ENCODE measurements around the gene CALHM6. TPM values are rescaled to one million over a fixed set of nuclear protein-coding genes. Genes with fewer than 3 reads are reported as not detected.

Gene CALHM6
- total RNA-seq = 10 to 100 TPM; 10.9 to 11.3 TPM

DNA sequence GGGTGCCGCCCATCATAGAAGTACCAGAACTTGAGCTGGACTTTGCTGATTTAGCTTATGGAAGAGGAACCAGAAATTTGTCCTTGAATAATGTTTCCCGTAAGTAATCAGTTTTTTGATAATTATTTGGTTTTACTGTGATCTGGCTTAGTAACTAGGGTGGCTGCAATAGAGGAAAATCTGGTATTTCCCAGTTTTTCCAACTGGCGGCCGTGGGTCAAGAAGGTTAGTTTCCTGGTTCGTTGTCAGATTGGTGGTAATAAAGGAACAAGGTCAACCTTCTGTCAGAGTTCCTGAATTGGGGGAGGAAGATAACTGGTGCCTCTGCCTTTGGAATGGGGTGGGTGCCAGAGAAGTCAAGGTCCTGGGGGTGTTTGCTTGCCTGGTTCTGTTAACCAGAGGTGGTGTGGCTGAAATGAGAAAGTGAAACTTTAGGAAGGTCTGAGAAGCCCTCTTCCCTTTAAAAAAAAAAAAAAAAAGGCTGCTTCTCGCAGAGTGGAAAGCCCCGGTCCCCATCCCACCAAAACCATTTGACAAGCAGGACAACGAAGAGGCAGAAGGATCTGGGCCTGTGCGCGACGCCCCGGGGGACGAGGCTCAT lies at the start of gene CALHM6:
CALHM6 (plus strand) TSS at position 45 of the 601 bp plus-strand sequence; CDS start at position 600, 555 bp downstream.
- ChIA-PET POLR2A (no interaction called here), CTCF (interaction anchor here (1.5 kb wide), 1 partner anchor 17 kb away, joined by 4 read pairs; no protein-coding TSS in a partner anchor)
- H3K4me1 Mint-ChIP-seq (ENCODE audit: low read depth) = peaks cover 22% of the 10 kb centered on the region
- peaks cover 25% of the 10 kb centered on the region for H3K27me3 Mint-ChIP-seq
- intact Hi-C loops (cut with micrococcal nuclease) = loop anchor here (5.0 kb wide), 1 partner anchor 184 kb away; the partner anchor contains the start of gene TSPYL1
- H3K9me3 Mint-ChIP-seq = no peaks in the 10 kb centered on the region
- H3K27ac Mint-ChIP-seq = peak within 1 kb of the TSS; percentile 62
- peak within 1 kb of the TSS; percentile 69 for H3K4me3 Mint-ChIP-seq
- H3K36me3 Mint-ChIP-seq (ENCODE audit: low read depth) = no peaks in the 10 kb centered on the region
- TF ChIP-seq, protein P1, sequence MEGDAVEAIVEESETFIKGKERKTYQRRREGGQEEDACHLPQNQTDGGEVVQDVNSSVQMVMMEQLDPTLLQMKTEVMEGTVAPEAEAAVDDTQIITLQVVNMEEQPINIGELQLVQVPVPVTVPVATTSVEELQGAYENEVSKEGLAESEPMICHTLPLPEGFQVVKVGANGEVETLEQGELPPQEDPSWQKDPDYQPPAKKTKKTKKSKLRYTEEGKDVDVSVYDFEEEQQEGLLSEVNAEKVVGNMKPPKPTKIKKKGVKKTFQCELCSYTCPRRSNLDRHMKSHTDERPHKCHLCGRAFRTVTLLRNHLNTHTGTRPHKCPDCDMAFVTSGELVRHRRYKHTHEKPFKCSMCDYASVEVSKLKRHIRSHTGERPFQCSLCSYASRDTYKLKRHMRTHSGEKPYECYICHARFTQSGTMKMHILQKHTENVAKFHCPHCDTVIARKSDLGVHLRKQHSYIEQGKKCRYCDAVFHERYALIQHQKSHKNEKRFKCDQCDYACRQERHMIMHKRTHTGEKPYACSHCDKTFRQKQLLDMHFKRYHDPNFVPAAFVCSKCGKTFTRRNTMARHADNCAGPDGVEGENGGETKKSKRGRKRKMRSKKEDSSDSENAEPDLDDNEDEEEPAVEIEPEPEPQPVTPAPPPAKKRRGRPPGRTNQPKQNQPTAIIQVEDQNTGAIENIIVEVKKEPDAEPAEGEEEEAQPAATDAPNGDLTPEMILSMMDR (IDR thresholded peaks at IDR 0.05) = no peak
- no peak for DNase-seq
- ATAC-seq = peak; percentile 10

DNA sequence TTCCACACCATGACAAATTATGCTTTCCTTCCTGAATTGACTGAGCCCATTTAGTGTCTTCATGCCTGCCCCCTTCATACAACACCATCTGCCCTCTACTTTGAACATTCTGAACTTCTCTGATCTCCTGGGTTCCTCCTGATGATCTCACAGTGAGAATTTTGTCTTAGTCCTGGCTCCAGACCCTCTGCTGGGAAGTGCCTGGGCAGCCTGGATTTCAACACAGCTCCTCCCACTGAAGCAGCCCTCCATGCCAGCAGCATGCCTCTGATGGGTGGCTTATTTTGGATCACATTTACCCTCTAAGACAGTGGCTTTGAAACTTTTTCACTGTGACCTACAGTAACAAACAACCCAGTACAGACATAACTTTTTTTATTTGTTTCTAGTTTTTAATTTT lies 48.9 kb upstream of the CALHM6 start:
- H3K4me3 Mint-ChIP-seq = no peak overlapping the region
- ChIA-PET CTCF (no interaction called here), POLR2A (no interaction called here)
- no peaks in the 10 kb centered on the region for H3K9me3 Mint-ChIP-seq
- intact Hi-C loops (cut with micrococcal nuclease) = no loop called here
- H3K27ac Mint-ChIP-seq = no peak overlapping the region
- H3K4me1 Mint-ChIP-seq (ENCODE audit: low read depth) = no peaks in the 10 kb centered on the region
- TF ChIP-seq, protein P1 (IDR thresholded peaks at IDR 0.05) = no peak
- DNase-seq (no peak), ATAC-seq (no peak)
- H3K36me3 Mint-ChIP-seq (ENCODE audit: low read depth) = no peaks in the 10 kb centered on the region
- no peaks in the 10 kb centered on the region for H3K27me3 Mint-ChIP-seq

DNA sequence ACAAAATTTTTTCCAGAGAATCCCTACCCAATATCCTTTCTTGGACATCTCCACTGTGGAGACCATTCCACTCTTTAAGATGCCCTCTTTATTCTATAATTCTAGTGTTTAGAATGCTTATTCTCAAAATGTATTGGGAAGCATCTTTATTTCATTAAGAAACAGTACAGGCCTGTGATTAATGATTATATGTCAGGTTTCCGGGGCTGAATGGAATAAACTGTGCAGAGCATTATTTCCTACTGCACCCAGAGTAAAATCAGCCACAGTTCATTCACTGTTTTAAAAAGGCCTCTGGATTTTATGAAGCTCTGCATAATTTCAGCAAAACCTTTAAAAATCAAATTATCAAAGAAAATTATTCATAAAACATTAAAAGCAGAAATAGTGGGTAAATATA lies 47.8 kb upstream of the CALHM6 start:
- DNase-seq = no peak
- no peaks in the 10 kb centered on the region for H3K4me1 Mint-ChIP-seq (ENCODE audit: low read depth)

DNA sequence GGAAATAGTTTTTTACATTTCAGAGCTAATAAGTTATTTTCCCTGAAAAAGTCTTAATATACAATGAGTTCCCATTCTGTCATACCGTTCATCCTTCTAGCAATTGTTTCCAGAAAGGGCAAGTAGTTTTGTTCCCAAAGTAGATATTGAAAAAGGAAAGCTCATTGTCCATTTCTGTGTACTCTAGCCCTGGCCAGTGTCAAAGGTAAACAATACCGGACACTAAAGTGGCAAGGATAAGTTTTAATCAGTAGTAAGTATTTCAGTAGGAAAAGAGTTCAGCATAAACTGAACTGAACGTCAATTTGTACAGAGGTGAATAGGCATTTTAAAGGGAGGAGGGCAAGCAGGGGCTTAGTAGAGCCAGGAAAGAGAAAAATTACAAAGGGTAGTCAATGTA lies 43.5 kb upstream of the CALHM6 start:
- ChIA-PET CTCF (interaction anchor here (1.4 kb wide), 1 partner anchor 27 kb away, joined by 3 read pairs; no protein-coding TSS in a partner anchor), POLR2A (no interaction called here)
- no peaks in the 10 kb centered on the region for H3K36me3 Mint-ChIP-seq (ENCODE audit: low read depth)
- H3K4me1 Mint-ChIP-seq (ENCODE audit: low read depth) = peaks cover 3% of the 10 kb centered on the region
- H3K4me3 Mint-ChIP-seq = no peak overlapping the region
- no peaks in the 10 kb centered on the region for H3K27me3 Mint-ChIP-seq
- ATAC-seq = no peak
- intact Hi-C loops (cut with micrococcal nuclease) = no loop called here
- no peak overlapping the region for H3K27ac Mint-ChIP-seq
- no peak for DNase-seq
- TF ChIP-seq, protein P1 (IDR thresholded peaks at IDR 0.05) = no peak
- H3K9me3 Mint-ChIP-seq = no peaks in the 10 kb centered on the region

More for the DNA sequence above, 47.8 kb upstream of the CALHM6 start:
- TF ChIP-seq, protein P1 (IDR thresholded peaks at IDR 0.05) = no peak
- POLR2A ChIA-PET = no interaction called here
- intact Hi-C loops (cut with micrococcal nuclease) = no loop called here
- no peak for ATAC-seq
- Mint-ChIP-seq H3K9me3 (no peaks in the 10 kb centered on the region), H3K27me3 (no peaks in the 10 kb centered on the region), H3K36me3 (ENCODE audit: low read depth) (no peaks in the 10 kb centered on the region), H3K4me3 (no peak overlapping the region), H3K27ac (no peak overlapping the region)
- CTCF ChIA-PET = no interaction called here

DNA sequence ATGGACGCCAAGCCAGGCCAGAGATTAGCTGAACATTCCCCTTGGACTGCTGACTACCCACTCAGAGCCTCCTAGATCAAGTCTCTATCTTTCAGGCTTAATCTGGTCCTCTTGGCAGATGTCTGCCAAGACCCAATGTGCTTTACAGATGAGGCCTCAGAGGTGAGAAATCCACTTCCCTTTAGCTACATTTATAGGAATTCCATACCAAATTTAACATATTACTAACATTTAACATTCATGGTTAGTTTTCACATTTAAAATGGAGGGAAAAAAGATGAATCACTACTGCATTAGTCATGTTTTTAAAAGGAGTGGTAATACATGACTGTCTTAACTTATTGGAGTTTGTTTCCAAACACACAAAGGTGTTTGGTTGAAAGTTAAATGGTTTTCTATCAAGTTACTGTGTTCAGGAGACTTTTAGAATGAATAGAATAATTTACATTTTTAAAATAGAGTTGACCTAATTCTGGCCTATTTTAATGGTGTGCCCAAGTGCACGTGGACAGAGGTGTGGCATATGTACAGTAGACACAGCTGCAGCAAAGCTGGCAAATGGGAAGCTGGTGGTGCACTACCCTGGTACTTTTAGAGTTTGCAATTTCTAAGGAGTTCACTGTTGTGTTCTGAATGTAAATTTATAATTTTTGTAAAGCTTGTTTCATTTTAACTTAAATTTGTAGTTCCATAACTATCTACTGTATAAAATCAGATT lies 41.9 kb upstream of the CALHM6 start:
- Mint-ChIP-seq H3K9me3 (no peaks in the 10 kb centered on the region), H3K27me3 (no peaks in the 10 kb centered on the region), H3K4me1 (ENCODE audit: low read depth) (peaks cover 3% of the 10 kb centered on the region), H3K4me3 (no peak overlapping the region), H3K36me3 (ENCODE audit: low read depth) (no peaks in the 10 kb centered on the region), H3K27ac (peak overlapping the region; percentile 31)
- intact Hi-C loops (cut with micrococcal nuclease) = no loop called here
- DNase-seq = no peak
- TF ChIP-seq, protein P1 (IDR thresholded peaks at IDR 0.05) = no peak
- ATAC-seq = peak; percentile 55
- POLR2A ChIA-PET = no interaction called here
- CTCF ChIA-PET = interaction anchor here (1.1 to 2.1 kb wide), 3 partner anchors 15 to 131 kb away, joined by 3 to 6 read pairs (median 3); no protein-coding TSS in a partner anchor

All from activated CD8-positive, alpha-beta T cell treated with anti-CD3 and anti-CD28 coated beads for 36 hours (primary cell).